ENCODE results near the gene ATG9B.

The ATG9B gene

DNA sequence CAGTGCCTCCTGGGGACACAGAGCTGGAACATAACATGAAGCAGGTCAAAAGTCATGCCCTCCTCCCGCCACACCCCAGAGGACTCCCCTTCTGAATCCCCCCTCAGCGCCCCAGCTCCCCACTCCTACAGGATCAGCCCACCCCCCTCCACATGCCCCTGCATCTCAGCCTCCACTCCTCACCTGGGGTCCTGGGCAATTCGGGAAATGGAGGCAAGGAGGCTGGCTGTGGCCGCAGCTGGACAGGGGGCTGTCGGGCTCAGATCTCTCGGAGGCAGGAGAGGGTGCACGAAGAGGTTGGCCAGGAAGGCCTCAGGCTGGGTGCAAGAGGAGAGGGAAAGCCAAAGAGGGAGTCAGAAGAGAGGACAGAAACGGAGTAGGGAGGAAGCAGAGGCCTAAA, 7.8 kb downstream of the ATG9B start:
- no peak for DNase-seq (ENCODE audit: low read depth, low spot score)
- TF ChIP-seq, protein P1, sequence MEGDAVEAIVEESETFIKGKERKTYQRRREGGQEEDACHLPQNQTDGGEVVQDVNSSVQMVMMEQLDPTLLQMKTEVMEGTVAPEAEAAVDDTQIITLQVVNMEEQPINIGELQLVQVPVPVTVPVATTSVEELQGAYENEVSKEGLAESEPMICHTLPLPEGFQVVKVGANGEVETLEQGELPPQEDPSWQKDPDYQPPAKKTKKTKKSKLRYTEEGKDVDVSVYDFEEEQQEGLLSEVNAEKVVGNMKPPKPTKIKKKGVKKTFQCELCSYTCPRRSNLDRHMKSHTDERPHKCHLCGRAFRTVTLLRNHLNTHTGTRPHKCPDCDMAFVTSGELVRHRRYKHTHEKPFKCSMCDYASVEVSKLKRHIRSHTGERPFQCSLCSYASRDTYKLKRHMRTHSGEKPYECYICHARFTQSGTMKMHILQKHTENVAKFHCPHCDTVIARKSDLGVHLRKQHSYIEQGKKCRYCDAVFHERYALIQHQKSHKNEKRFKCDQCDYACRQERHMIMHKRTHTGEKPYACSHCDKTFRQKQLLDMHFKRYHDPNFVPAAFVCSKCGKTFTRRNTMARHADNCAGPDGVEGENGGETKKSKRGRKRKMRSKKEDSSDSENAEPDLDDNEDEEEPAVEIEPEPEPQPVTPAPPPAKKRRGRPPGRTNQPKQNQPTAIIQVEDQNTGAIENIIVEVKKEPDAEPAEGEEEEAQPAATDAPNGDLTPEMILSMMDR (IDR thresholded peaks at IDR 0.05; ENCODE audit: low read depth, low read length) = no peak
- in situ Hi-C loops (cut with HindIII; ENCODE audit: low sequenced_read_pairs) = no loop called here
- H3K4me3 ChIP-seq (ENCODE audit: low read depth, low read length) = no peak overlapping the region

- TF ChIP-seq, protein P1 (IDR thresholded peaks at IDR 0.05; ENCODE audit: low read depth, low read length) = no peak
These were observed 8.3 kb downstream of the ATG9B start for GRCh38 chr7:151015967-151016366.

DNA sequence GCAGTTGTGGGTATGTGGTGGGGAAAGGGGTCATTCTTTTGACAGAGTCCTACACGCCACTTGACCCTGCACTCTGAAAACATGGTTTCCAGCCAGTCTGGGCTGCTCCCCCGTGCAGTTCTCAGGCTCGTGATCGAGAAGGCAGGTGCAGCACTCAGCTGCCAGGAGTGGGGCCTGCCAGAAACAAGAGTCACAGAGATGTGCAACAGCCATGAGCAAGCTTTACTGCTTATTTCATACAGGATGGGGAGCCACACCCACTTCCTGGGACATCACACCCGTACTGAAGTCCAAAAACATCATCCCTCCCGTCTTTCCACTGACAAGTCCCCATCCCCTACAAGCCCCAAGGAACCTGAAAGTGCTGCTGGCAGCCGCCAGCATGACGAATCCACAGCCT, 9.3 kb downstream of the ATG9B start:
- DNase-seq (ENCODE audit: low read depth, low spot score) = no peak
- in situ Hi-C loops (cut with HindIII; ENCODE audit: low sequenced_read_pairs) = no loop called here
- H3K4me3 ChIP-seq (ENCODE audit: low read depth, low read length) = no peak overlapping the region
- TF ChIP-seq, protein P1 (IDR thresholded peaks at IDR 0.05; ENCODE audit: low read depth, low read length) = no peak

More at GRCh38 chr7:151015967-151016366, 8.3 kb downstream of the ATG9B start:
- no peak overlapping the region for H3K4me3 ChIP-seq (ENCODE audit: low read depth, low read length)
- in situ Hi-C loops (cut with HindIII; ENCODE audit: low sequenced_read_pairs) = no loop called here
- no peak for DNase-seq (ENCODE audit: low read depth, low spot score)

DNA sequence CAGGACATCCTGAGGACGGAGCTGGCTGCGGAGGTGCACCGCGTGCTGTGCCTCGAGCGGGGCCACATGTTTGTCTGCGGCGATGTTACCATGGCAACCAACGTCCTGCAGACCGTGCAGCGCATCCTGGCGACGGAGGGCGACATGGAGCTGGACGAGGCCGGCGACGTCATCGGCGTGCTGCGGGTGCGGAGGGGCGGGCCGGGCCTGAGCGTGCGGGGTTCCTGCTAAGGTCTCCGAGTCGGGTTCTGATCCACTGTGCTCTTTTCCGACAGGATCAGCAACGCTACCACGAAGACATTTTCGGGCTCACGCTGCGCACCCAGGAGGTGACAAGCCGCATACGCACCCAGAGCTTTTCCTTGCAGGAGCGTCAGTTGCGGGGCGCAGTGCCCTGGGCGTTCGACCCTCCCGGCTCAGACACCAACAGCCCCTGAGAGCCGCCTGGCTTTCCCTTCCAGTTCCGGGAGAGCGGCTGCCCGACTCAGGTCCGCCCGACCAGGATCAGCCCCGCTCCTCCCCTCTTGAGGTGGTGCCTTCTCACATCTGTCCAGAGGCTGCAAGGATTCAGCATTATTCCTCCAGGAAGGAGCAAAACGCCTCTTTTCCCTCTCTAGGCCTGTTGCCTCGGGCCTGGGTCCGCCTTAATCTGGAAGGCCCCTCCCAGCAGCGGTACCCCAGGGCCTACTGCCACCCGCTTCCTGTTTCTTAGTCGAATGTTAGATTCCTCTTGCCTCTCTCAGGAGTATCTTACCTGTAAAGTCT, 10.4 kb downstream of the ATG9B start:
- H3K4me3 ChIP-seq (ENCODE audit: low read depth, low read length) = peak overlapping the region; percentile 20
- in situ Hi-C loops (cut with HindIII; ENCODE audit: low sequenced_read_pairs) = no loop called here
- TF ChIP-seq, protein P1 (IDR thresholded peaks at IDR 0.05; ENCODE audit: low read depth, low read length) = no peak
- peak; percentile 29 for DNase-seq (ENCODE audit: low read depth, low spot score)

- no peak overlapping the region for H3K4me3 ChIP-seq (ENCODE audit: low read depth, low read length)
- no peak for DNase-seq (ENCODE audit: low read depth, low spot score)
- in situ Hi-C loops (cut with HindIII; ENCODE audit: low sequenced_read_pairs) = no loop called here
- TF ChIP-seq, protein P1 (IDR thresholded peaks at IDR 0.05; ENCODE audit: low read depth, low read length) = no peak
These were observed 10.9 kb downstream of the ATG9B start for GRCh38 chr7:151013356-151013732.

DNA sequence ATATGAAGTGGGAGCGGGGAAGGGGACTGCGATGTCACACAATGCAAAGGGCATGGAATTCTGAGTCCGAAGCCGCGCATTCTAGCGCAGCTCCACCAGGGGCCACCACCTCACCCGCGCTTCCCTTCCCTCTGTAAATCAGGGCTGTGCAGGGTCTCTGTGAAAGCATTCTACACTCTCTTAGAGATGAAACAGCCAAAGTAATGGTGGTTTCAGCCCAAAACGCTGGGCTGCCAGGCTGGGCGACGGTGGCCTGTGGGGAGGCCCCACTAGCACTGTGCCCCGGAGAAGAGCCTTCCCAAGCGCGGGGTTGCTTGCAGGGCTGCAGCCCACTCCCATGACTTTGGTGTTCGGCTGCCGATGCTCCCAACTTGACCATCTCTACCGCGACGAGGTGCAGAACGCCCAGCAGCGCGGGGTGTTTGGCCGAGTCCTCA, 11.4 kb downstream of the ATG9B start:
- in situ Hi-C loops (cut with HindIII; ENCODE audit: low sequenced_read_pairs) = no loop called here
- TF ChIP-seq, protein P1 (IDR thresholded peaks at IDR 0.05; ENCODE audit: low read depth, low read length) = peak; percentile 78
- no peak overlapping the region for H3K4me3 ChIP-seq (ENCODE audit: low read depth, low read length)
- DNase-seq (ENCODE audit: low read depth, low spot score) = peak; percentile 33
